Fibroblast of lung (primary cell): ENCODE data around the gene AZU1.
"Not testable (repeated sequence)": the region's sequence is repeated elsewhere in the genome, so short reads cannot be mapped to it uniquely, and the experiment has no call there.

Source experiments
- EZH2 ChIP-seq: IDR thresholded peaks from 2 replicates; pipeline ENCODE4 v1.5.1; 2012; ENCODE audit warnings: low read length, control low read depth, mild to moderate bottlenecking; ENCODE audit errors: missing control alignments
- TF ChIP-seq, protein P1 (sequence below), 2 donors: IDR thresholded peaks in 1 of 2; conservative IDR thresholded peaks in 1 of 2; 1 replicate in 1 of 2; 2 replicates in 1 of 2; pipeline ENCODE4 v1.5.1; 2011 to 2012; ENCODE audit warnings: low read length in 2 of 2, control low read depth in 1 of 2, inconsistent platforms in 1 of 2, low read depth in 1 of 2, mild to moderate bottlenecking in 1 of 2

DNA sequence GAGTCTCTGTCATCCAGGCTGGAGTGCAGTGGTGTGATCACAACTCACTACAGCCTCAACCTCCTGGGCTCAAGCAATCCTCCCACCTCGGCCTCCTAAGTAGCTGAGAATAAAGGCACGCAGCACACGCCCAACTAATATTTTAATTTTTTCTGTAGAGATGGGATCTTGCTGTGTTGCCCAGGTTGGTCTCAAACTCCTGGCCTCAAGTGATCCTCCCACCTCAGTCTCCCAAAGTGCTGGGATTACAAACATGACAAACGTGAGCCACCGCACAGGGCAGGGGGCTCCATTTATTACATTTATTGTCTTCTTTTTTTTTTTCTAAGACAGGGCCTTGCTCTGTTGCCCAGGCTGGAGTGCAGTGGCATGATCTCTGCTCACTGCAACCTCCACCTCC is 7.4 kb upstream of the AZU1 start:
- TF ChIP-seq, protein P1, sequence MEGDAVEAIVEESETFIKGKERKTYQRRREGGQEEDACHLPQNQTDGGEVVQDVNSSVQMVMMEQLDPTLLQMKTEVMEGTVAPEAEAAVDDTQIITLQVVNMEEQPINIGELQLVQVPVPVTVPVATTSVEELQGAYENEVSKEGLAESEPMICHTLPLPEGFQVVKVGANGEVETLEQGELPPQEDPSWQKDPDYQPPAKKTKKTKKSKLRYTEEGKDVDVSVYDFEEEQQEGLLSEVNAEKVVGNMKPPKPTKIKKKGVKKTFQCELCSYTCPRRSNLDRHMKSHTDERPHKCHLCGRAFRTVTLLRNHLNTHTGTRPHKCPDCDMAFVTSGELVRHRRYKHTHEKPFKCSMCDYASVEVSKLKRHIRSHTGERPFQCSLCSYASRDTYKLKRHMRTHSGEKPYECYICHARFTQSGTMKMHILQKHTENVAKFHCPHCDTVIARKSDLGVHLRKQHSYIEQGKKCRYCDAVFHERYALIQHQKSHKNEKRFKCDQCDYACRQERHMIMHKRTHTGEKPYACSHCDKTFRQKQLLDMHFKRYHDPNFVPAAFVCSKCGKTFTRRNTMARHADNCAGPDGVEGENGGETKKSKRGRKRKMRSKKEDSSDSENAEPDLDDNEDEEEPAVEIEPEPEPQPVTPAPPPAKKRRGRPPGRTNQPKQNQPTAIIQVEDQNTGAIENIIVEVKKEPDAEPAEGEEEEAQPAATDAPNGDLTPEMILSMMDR (conservative IDR thresholded peaks at IDR 0.05 in 1 of 2, IDR thresholded peaks at IDR 0.05 in 1 of 2; ENCODE audit: low read depth in 1 of 2, low read length in 2 of 2) = not testable (repeated sequence)
- TF ChIP-seq EZH2 = not testable (repeated sequence)
